Measurements from ENCODE around the gene KRT12. TPM values are rescaled to one million over a fixed set of nuclear protein-coding genes. Genes with fewer than 3 reads are reported as not detected.

The KRT12 gene
- polyA plus RNA-seq, 2 of the 4 experiments (the other 2 are of a cell fraction) = not detected

- TF ChIP-seq JUNB (IDR thresholded peaks at IDR 0.05) = no peak
- CTCF ChIA-PET = interaction anchor here (0.6 to 21.2 kb wide), 70 partner anchors 9 to 805 kb away, joined by 3 to 418 read pairs (median 5); partner anchors contain the start of genes KRT12, KRT17, KRT20 and KRTAP4-1
- H3K27ac ChIP-seq = peak overlapping the region; percentile 44 to 63
- ATAC-seq (no peak; a peak in 1 of 6 replicates), FAIRE-seq (no peak), DNase-seq (ENCODE audit: low read depth in 1 of 2, low spot score in 1 of 2) (no peak)
- peaks cover 48% of the 10 kb centered on the region for H3K4me1 ChIP-seq
- no peak overlapping the region for H3K4me2 ChIP-seq
- POLR2A ChIA-PET = interaction anchor here (0.6 to 2.0 kb wide), 6 partner anchors 39 to 831 kb away, joined by 3 to 9 read pairs (median 3); no protein-coding TSS in a partner anchor
- 86% methylated on average over 5 of the region's 5 CpGs for WGBS (ENCODE audit: missing lambda C conversion rate)
- H3K9me3 ChIP-seq = no peaks in the 10 kb centered on the region
- H3K4me3 ChIP-seq = no peak overlapping the region
Observed at GRCh38 chr17:40857535-40857934, 9.5 kb downstream of the KRT12 start.

- peak; percentile 100 for TF ChIP-seq FOSL2 (IDR thresholded peaks at IDR 0.05)
- peak; percentile 100 for TF ChIP-seq FOSL2 (CRISPR knock-in tag; IDR thresholded peaks at IDR 0.05)
- TF ChIP-seq EP300 (IDR thresholded peaks at IDR 0.05) = peak; percentile 80; a peak in 3 of 5 replicates
- TF ChIP-seq JUN (IDR thresholded peaks at IDR 0.05) = peak; percentile 73 to 96; a peak in 4 of 5 replicates
- TF ChIP-seq HEYL (CRISPR knock-in tag; IDR thresholded peaks at IDR 0.05) = peak; percentile 60
- peak; percentile 94 to 99 for TF ChIP-seq CEBPB (IDR thresholded peaks at IDR 0.05)
- peak; percentile 85; the same call in 1 of the 3 replicates for TF ChIP-seq BCL3 (IDR thresholded peaks at IDR 0.05)
- TF ChIP-seq ZSCAN20 (CRISPR knock-in tag; IDR thresholded peaks at IDR 0.05) = peak; percentile 86
- TF ChIP-seq ELK1 (IDR thresholded peaks at IDR 0.05; ENCODE audit: low read depth, low read length) = no peak
- TF ChIP-seq NPAS2 (CRISPR knock-in tag; IDR thresholded peaks at IDR 0.05; ENCODE audit: borderline replicate concordance) = no peak
- no peak for TF ChIP-seq RARB (CRISPR knock-in tag; IDR thresholded peaks at IDR 0.05)
- TF ChIP-seq JUNB (IDR thresholded peaks at IDR 0.05) = peak; percentile 100
- TF ChIP-seq SMC3 (IDR thresholded peaks at IDR 0.05) = peak; percentile 47
- TF ChIP-seq GATA3 (IDR thresholded peaks at IDR 0.05; ENCODE audit: borderline replicate concordance) = peak; percentile 94
- no peak for TF ChIP-seq NR3C1 (IDR thresholded peaks at IDR 0.05)
- TF ChIP-seq MAX (IDR thresholded peaks at IDR 0.05) = peak; percentile 68
- TF ChIP-seq FOXS1 (CRISPR knock-in tag; IDR thresholded peaks at IDR 0.05) = no peak
- TF ChIP-seq MAFK (IDR thresholded peaks at IDR 0.05; ENCODE audit: partially characterized antibody) = peak; percentile 43
- TF ChIP-seq RAD21 (conservative IDR thresholded peaks at IDR 0.05 in 1 of 2, IDR thresholded peaks at IDR 0.05 in 1 of 2) = peak in 1 of 2 experiments; percentile 42; a peak in 1 of 5 replicates
- peak; percentile 88 for TF ChIP-seq HES2 (IDR thresholded peaks at IDR 0.05)
- no peak overlapping the region for H3K4me3 ChIP-seq
- 2% methylated on average over 6 of the region's 6 CpGs for WGBS (ENCODE audit: missing lambda C conversion rate)
- no peaks in the 10 kb centered on the region for H3K9me3 ChIP-seq
- ChIA-PET CTCF (interaction anchor here (0.6 to 21.2 kb wide), 16 partner anchors 8 to 808 kb away, joined by 3 to 418 read pairs (median 37); no protein-coding TSS in a partner anchor), POLR2A (interaction anchor here (0.6 kb wide), 2 partner anchors 35 to 834 kb away, joined by 3 read pairs; partner anchors contain the start of gene EIF1)
- DNase-seq (ENCODE audit: low read depth in 1 of 2, low spot score in 1 of 2) (peak; percentile 71 to 84), FAIRE-seq (peak; percentile 99), ATAC-seq (peak; percentile 84 to 92)
- peaks cover 71% of the 10 kb centered on the region for H3K4me1 ChIP-seq
- peak overlapping the region; percentile 42 to 68 for H3K27ac ChIP-seq
- peak overlapping the region; percentile 58 for H3K4me2 ChIP-seq
Observed at GRCh38 chr17:40854175-40854814, 12.7 kb downstream of the KRT12 start.

- no peak for ATAC-seq
- peak; percentile 56 for FAIRE-seq
- DNase-seq (ENCODE audit: low read depth in 1 of 2, low spot score in 1 of 2) = no peak
- Histone ChIP-seq H3K27ac (peak overlapping the region; percentile 42 to 73; a peak in 5 of 6 replicates), H3K4me3 (no peak overlapping the region), H3K9me3 (no peaks in the 10 kb centered on the region), H3K4me1 (peaks cover 67% of the 10 kb centered on the region), H3K4me2 (peak overlapping the region; percentile 6; the same call in 2 of the 3 replicates)
- ChIA-PET POLR2A (interaction anchor here (0.6 kb wide), 1 partner anchor 34 kb away, joined by 6 read pairs; no protein-coding TSS in a partner anchor), CTCF (interaction anchor here (1.0 to 21.2 kb wide), 8 partner anchors 48 to 810 kb away, joined by 3 to 418 read pairs (median 10); no protein-coding TSS in a partner anchor)
- 34% methylated on average over 1 of the region's 1 CpG for WGBS (ENCODE audit: missing lambda C conversion rate)
- TF ChIP-seq GATA3 (IDR thresholded peaks at IDR 0.05; ENCODE audit: borderline replicate concordance) = no peak
- no peak for TF ChIP-seq USF2 (IDR thresholded peaks at IDR 0.05)
- no peak for TF ChIP-seq NFE2L2 (conservative IDR thresholded peaks at IDR 0.05; ENCODE audit: low read length)
- TF ChIP-seq PHF8 (IDR thresholded peaks at IDR 0.05; ENCODE audit: borderline replicate concordance, low read depth) = no peak
- TF ChIP-seq TFCP2L1 (CRISPR knock-in tag; IDR thresholded peaks at IDR 0.05) = no peak
- no peak for TF ChIP-seq NR3C1 (IDR thresholded peaks at IDR 0.05)
- TF ChIP-seq REST (IDR thresholded peaks at IDR 0.05) = no peak
- no peak for TF ChIP-seq KDM1A (IDR thresholded peaks at IDR 0.05; ENCODE audit: low read depth)
- TF ChIP-seq JUN (IDR thresholded peaks at IDR 0.05) = no peak
Observed at GRCh38 chr17:40852364-40852763, 14.7 kb downstream of the KRT12 start.
